HEK293 (cell line): ENCODE data around the gene RIT1.

Source experiments
- CTCF ChIA-PET: fragments of 350-600 bp; formaldehyde crosslinking; extraction: SDS; loops from one replicate; lab custom pipeline; 2021; ENCODE audit warnings: antibody characterized with exemption; lab: Yijun Ruan, JAX
- POLR2A ChIA-PET: fragments of 300-600 bp; formaldehyde crosslinking; extraction: SDS; loops from one replicate; lab custom pipeline; 2020; ENCODE audit warnings: antibody characterized with exemption, inconsistent platforms; lab: Yijun Ruan, JAX
- H3K27ac ChIP-seq: fragments of 200-500 bp; sonication (Bioruptor generic); 2 replicates; pipeline ENCODE4 v1.5.1; 2014; ENCODE audit warnings: low read depth, low read length, control low read depth, inconsistent platforms; ENCODE audit errors: extremely low read depth
- H3K36me3 ChIP-seq, 2 experiments: fragments of 200-500 bp in 1 of 2; sonication (Bioruptor generic) in 1 of 2; 1 replicate in 1 of 2; 2 replicates in 1 of 2; pipeline ENCODE4 v1.5.1; 2014 to 2017; ENCODE audit warnings: inconsistent platforms in 2 of 2, low read length in 2 of 2; ENCODE audit not compliant: control insufficient read depth in 2 of 2, insufficient read depth in 1 of 2
- H3K4me1 ChIP-seq: fragments of 200-500 bp; sonication (Bioruptor generic); 2 replicates; pipeline ENCODE4 v1.5.1; 2014; ENCODE audit warnings: mild to moderate bottlenecking, low read length, inconsistent platforms; ENCODE audit not compliant: control insufficient read depth, insufficient read depth
- H3K4me3 ChIP-seq: 2 replicates; pipeline ENCODE4 v1.5.1; 2011; ENCODE audit warnings: low read depth, mild to moderate bottlenecking, control low read depth, low read length, moderate library complexity
- H3K9me3 ChIP-seq: fragments of 200-500 bp; sonication (Bioruptor generic); 2 replicates; pipeline ENCODE4 v1.5.1; 2014; ENCODE audit warnings: low read depth, low read length, inconsistent platforms; ENCODE audit not compliant: control insufficient read depth, insufficient read depth
- BCL11A ChIP-seq: fragments of 450-650 bp; formaldehyde crosslinking; IDR thresholded peaks from 2 replicates; pipeline ENCODE4 v1.5.1; 2016; ENCODE audit warnings: low read depth, missing biosample characterization, missing genetic modification characterization
- GLIS1 ChIP-seq: fragments of 450-650 bp; formaldehyde crosslinking; IDR thresholded peaks from 2 replicates; pipeline ENCODE4 v1.5.1; 2016; ENCODE audit warnings: missing biosample characterization, missing genetic modification characterization
- IKZF3 ChIP-seq: fragments of 450-650 bp; IDR thresholded peaks from 2 replicates; pipeline ENCODE4 v1.5.0; 2018; ENCODE audit warnings: missing biosample characterization, mild to moderate bottlenecking, missing genetic modification characterization, moderate library complexity
- KLF16 ChIP-seq: fragments of 450-650 bp; formaldehyde crosslinking; IDR thresholded peaks from 2 replicates; pipeline ENCODE4 v1.5.1; 2017; ENCODE audit warnings: missing biosample characterization, missing genetic modification characterization
- KLF8 ChIP-seq: fragments of 450-650 bp; formaldehyde crosslinking; IDR thresholded peaks from 2 replicates; pipeline ENCODE4 v1.5.1; 2016; ENCODE audit warnings: missing biosample characterization, missing genetic modification characterization
- MEIS1 ChIP-seq: sonication (generic); formaldehyde crosslinking; IDR thresholded peaks from 2 replicates; pipeline ENCODE4 v1.8.1; 2022; ENCODE audit warnings: missing genetic modification reagents, mild to moderate bottlenecking, borderline replicate concordance
- OSR2 ChIP-seq: fragments of 450-650 bp; formaldehyde crosslinking; IDR thresholded peaks from 2 replicates; pipeline ENCODE4 v1.5.1; 2016; ENCODE audit warnings: missing biosample characterization, missing genetic modification characterization
- PRDM1 ChIP-seq: fragments of 450-650 bp; formaldehyde crosslinking; IDR thresholded peaks from 2 replicates; pipeline ENCODE4; 2016; ENCODE audit warnings: missing biosample characterization, missing genetic modification characterization
- SP2 ChIP-seq: fragments of 450-650 bp; formaldehyde crosslinking; IDR thresholded peaks from 2 replicates; pipeline ENCODE4 v1.5.1; 2016; ENCODE audit warnings: missing biosample characterization, missing genetic modification characterization
- SP7 ChIP-seq: fragments of 450-650 bp; formaldehyde crosslinking; IDR thresholded peaks from 2 replicates; pipeline ENCODE4 v1.5.1; 2016; ENCODE audit warnings: missing biosample characterization, missing genetic modification characterization
- ZNF23 ChIP-seq: fragments of 450-650 bp; formaldehyde crosslinking; IDR thresholded peaks from 2 replicates; pipeline ENCODE4 v1.5.1; 2016; ENCODE audit warnings: missing biosample characterization, missing genetic modification characterization, borderline replicate concordance
- ZNF274 ChIP-seq, 2 experiments: fragments of 200-500 bp in 1 of 2; fragments of 450-650 bp in 1 of 2; sonication (Bioruptor generic) in 1 of 2; formaldehyde crosslinking in 1 of 2; IDR thresholded peaks; 2 replicates each; pipeline versions ENCODE4 v1.5.1 to v1.6.1; 2014 to 2016; ENCODE audit warnings: borderline replicate concordance in 1 of 2, inconsistent platforms in 1 of 2, low read length in 1 of 2, missing biosample characterization in 1 of 2, missing genetic modification characterization in 1 of 2
- ZNF341 ChIP-seq: fragments of 450-650 bp; formaldehyde crosslinking; IDR thresholded peaks from 2 replicates; pipeline ENCODE4; 2016; ENCODE audit warnings: low read depth, missing biosample characterization, missing genetic modification characterization
- ZNF404 ChIP-seq: fragments of 450-650 bp; formaldehyde crosslinking; IDR thresholded peaks from 2 replicates; pipeline ENCODE4 v1.5.1; 2017; ENCODE audit warnings: missing biosample characterization, missing genetic modification characterization
- ZNF423 ChIP-seq: fragments of 450-650 bp; formaldehyde crosslinking; IDR thresholded peaks from 2 replicates; pipeline ENCODE4 v1.5.1; 2016; ENCODE audit warnings: missing biosample characterization, missing genetic modification characterization
- ZNF449 ChIP-seq: fragments of 450-650 bp; formaldehyde crosslinking; IDR thresholded peaks from 2 replicates; pipeline ENCODE4 v1.5.1; 2017; ENCODE audit warnings: missing biosample characterization, mild to moderate bottlenecking, missing genetic modification characterization, moderate library complexity
- ZNF521 ChIP-seq: fragments of 450-650 bp; formaldehyde crosslinking; IDR thresholded peaks from 2 replicates; pipeline ENCODE4 v1.5.1; 2017; ENCODE audit warnings: missing biosample characterization, mild to moderate bottlenecking, missing genetic modification characterization
- ZNF549 ChIP-seq: fragments of 450-650 bp; IDR thresholded peaks from 2 replicates; pipeline ENCODE4 v1.5.1; 2018; ENCODE audit warnings: missing biosample characterization, missing genetic modification characterization, mild to moderate bottlenecking, inconsistent platforms, moderate library complexity
- ZNF600 ChIP-seq: fragments of 450-650 bp; formaldehyde crosslinking; IDR thresholded peaks from 2 replicates; pipeline ENCODE4 v1.5.1; 2016; ENCODE audit warnings: missing biosample characterization, missing genetic modification characterization
- ZNF610 ChIP-seq: fragments of 450-650 bp; formaldehyde crosslinking; IDR thresholded peaks from 2 replicates; pipeline ENCODE4 v1.5.1; 2016; ENCODE audit warnings: missing biosample characterization, missing genetic modification characterization, borderline replicate concordance
- ZNF624 ChIP-seq: fragments of 450-650 bp; formaldehyde crosslinking; IDR thresholded peaks from 2 replicates; pipeline ENCODE4 v1.5.1; 2017; ENCODE audit warnings: missing biosample characterization, missing genetic modification characterization
- ZNF626 ChIP-seq: fragments of 450-650 bp; sonication (Bioruptor Pico); formaldehyde crosslinking; IDR thresholded peaks from 2 replicates; pipeline ENCODE4 v1.5.1; 2018; ENCODE audit warnings: missing biosample characterization, missing genetic modification characterization, inconsistent platforms
- ZNF629 ChIP-seq: fragments of 450-650 bp; formaldehyde crosslinking; IDR thresholded peaks from 2 replicates; pipeline ENCODE4 v1.5.1; 2017; ENCODE audit warnings: missing biosample characterization, missing genetic modification characterization
- ZXDB ChIP-seq: fragments of 450-650 bp; formaldehyde crosslinking; IDR thresholded peaks from 2 replicates; pipeline ENCODE4 v1.5.1; 2016; ENCODE audit warnings: missing biosample characterization, missing genetic modification characterization
- TF ChIP-seq, protein P1 (sequence below): sonication (generic); formaldehyde crosslinking; IDR thresholded peaks from 2 replicates; pipeline ENCODE4 v1.8.1; 2022; ENCODE audit warnings: mild to moderate bottlenecking, moderate library complexity, missing genetic modification reagents
- TF ChIP-seq, protein P2 (sequence below): fragments of 450-650 bp; formaldehyde crosslinking; optimal IDR thresholded peaks from 2 replicates; pipeline ENCODE3; 2016; ENCODE audit warnings: missing biosample characterization, mild to moderate bottlenecking, missing genetic modification characterization
- TF ChIP-seq, protein P3 (sequence below): fragments of 450-650 bp; formaldehyde crosslinking; IDR thresholded peaks from 2 replicates; pipeline ENCODE4 v1.5.1; 2016; ENCODE audit warnings: missing biosample characterization, missing genetic modification characterization
- TF ChIP-seq, protein P4 (sequence below): fragments of 450-650 bp; formaldehyde crosslinking; IDR thresholded peaks from 2 replicates; pipeline ENCODE4 v1.5.1; 2016; ENCODE audit warnings: missing biosample characterization, missing genetic modification characterization

Gene RIT1

GRCh38 chr1:155912056-155912536 lies 947 bp upstream of the RIT1 start (continued):
- TF ChIP-seq ZNF624 (tag by site-specific recombination), result no peak
- no peak for TF ChIP-seq SP2 (tag by site-specific recombination)
- TF ChIP-seq KLF8 (tag by site-specific recombination), result peak; percentile 38; the same call in 1 of the 2 replicates
- no peak for TF ChIP-seq ZNF404 (tag by site-specific recombination)
- no peak for TF ChIP-seq ZNF626 (tag by site-specific recombination)
- TF ChIP-seq, protein P1, sequence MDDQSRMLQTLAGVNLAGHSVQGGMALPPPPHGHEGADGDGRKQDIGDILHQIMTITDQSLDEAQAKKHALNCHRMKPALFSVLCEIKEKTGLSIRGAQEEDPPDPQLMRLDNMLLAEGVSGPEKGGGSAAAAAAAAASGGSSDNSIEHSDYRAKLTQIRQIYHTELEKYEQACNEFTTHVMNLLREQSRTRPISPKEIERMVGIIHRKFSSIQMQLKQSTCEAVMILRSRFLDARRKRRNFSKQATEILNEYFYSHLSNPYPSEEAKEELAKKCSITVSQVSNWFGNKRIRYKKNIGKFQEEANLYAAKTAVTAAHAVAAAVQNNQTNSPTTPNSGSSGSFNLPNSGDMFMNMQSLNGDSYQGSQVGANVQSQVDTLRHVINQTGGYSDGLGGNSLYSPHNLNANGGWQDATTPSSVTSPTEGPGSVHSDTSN, result no peak
- TF ChIP-seq ZNF610 (tag by site-specific recombination), result no peak
- TF ChIP-seq ZNF549, result no peak
- TF ChIP-seq, all 188 proteins: peak for 9

GRCh38 chr1:155910621-155911121 lies 478 bp downstream of the RIT1 start:
- Histone ChIP-seq H3K36me3 (peaks cover 73 to 78% of the 10 kb centered on the region in 2 experiments), H3K4me1 (no peaks in the 10 kb centered on the region), H3K4me3 (peak overlapping the region; percentile 89), H3K27ac (peak overlapping the region; percentile 11; the same call in 1 of the 2 replicates), H3K9me3 (no peaks in the 10 kb centered on the region)
- CTCF ChIA-PET, result interaction anchor here (0.6 kb wide), 1 partner anchor 13 kb away, joined by 3 read pairs; no protein-coding TSS in a partner anchor
- POLR2A ChIA-PET, result no interaction called here
- no peak for TF ChIP-seq ZNF274 (IDR thresholded peaks at IDR 0.05; ENCODE audit: low read length)
- no peak for TF ChIP-seq ZNF274 (tag by site-specific recombination; IDR thresholded peaks at IDR 0.05; ENCODE audit: borderline replicate concordance)
- TF ChIP-seq MEIS1 (CRISPR knock-in tag), result no peak
- TF ChIP-seq, protein P2, sequence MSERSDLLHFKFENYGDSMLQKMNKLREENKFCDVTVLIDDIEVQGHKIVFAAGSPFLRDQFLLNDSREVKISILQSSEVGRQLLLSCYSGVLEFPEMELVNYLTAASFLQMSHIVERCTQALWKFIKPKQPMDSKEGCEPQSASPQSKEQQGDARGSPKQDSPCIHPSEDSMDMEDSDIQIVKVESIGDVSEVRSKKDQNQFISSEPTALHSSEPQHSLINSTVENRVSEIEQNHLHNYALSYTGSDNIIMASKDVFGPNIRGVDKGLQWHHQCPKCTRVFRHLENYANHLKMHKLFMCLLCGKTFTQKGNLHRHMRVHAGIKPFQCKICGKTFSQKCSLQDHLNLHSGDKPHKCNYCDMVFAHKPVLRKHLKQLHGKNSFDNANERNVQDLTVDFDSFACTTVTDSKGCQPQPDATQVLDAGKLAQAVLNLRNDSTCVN (tag by site-specific recombination), result peak; percentile 5
- 0 out of 2 replicates have a peak, but pooled peaks have one; percentile 23 for TF ChIP-seq IKZF3 (tag by site-specific recombination)
- 0 out of 2 replicates have a peak, but pooled peaks have one; percentile 32 for TF ChIP-seq ZNF449 (tag by site-specific recombination)
- peak; percentile 37; the same call in 1 of the 2 replicates for TF ChIP-seq ZNF600 (tag by site-specific recombination)
- TF ChIP-seq ZNF521, result no peak
- TF ChIP-seq ZNF629 (tag by site-specific recombination), result no peak
- TF ChIP-seq ZNF341 (tag by site-specific recombination), result peak; percentile 50; the same call in 1 of the 2 replicates
- TF ChIP-seq GLIS1 (tag by site-specific recombination), result 0 out of 2 replicates have a peak, but pooled peaks have one; percentile 19
- TF ChIP-seq, protein P3, sequence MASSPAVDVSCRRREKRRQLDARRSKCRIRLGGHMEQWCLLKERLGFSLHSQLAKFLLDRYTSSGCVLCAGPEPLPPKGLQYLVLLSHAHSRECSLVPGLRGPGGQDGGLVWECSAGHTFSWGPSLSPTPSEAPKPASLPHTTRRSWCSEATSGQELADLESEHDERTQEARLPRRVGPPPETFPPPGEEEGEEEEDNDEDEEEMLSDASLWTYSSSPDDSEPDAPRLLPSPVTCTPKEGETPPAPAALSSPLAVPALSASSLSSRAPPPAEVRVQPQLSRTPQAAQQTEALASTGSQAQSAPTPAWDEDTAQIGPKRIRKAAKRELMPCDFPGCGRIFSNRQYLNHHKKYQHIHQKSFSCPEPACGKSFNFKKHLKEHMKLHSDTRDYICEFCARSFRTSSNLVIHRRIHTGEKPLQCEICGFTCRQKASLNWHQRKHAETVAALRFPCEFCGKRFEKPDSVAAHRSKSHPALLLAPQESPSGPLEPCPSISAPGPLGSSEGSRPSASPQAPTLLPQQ (tag by site-specific recombination), result no peak
- no peak for TF ChIP-seq BCL11A (tag by site-specific recombination)
- TF ChIP-seq ZNF423 (tag by site-specific recombination), result peak; percentile 55; the same call in 1 of the 2 replicates
- no peak for TF ChIP-seq SP7
- TF ChIP-seq SP2 (tag by site-specific recombination), result no peak
- TF ChIP-seq ZXDB (tag by site-specific recombination), result peak; percentile 100
- TF ChIP-seq, protein P4, sequence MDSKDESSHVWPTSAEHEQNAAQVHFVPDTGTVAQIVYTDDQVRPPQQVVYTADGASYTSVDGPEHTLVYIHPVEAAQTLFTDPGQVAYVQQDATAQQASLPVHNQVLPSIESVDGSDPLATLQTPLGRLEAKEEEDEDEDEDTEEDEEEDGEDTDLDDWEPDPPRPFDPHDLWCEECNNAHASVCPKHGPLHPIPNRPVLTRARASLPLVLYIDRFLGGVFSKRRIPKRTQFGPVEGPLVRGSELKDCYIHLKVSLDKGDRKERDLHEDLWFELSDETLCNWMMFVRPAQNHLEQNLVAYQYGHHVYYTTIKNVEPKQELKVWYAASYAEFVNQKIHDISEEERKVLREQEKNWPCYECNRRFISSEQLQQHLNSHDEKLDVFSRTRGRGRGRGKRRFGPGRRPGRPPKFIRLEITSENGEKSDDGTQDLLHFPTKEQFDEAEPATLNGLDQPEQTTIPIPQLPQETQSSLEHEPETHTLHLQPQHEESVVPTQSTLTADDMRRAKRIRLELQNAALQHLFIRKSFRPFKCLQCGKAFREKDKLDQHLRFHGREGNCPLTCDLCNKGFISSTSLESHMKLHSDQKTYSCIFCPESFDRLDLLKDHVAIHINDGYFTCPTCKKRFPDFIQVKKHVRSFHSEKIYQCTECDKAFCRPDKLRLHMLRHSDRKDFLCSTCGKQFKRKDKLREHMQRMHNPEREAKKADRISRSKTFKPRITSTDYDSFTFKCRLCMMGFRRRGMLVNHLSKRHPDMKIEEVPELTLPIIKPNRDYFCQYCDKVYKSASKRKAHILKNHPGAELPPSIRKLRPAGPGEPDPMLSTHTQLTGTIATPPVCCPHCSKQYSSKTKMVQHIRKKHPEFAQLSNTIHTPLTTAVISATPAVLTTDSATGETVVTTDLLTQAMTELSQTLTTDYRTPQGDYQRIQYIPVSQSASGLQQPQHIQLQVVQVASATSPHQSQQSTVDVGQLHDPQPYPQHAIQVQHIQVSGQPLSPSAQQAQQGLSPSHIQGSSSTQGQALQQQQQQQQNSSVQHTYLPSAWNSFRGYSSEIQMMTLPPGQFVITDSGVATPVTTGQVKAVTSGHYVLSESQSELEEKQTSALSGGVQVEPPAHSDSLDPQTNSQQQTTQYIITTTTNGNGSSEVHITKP (tag by site-specific recombination), result peak; percentile 68
- TF ChIP-seq OSR2, result peak; percentile 39; the same call in 1 of the 2 replicates
- TF ChIP-seq ZNF23 (tag by site-specific recombination), result no peak
- no peak for TF ChIP-seq KLF16 (tag by site-specific recombination)
- TF ChIP-seq PRDM1 (tag by site-specific recombination), result 0 out of 2 replicates have a peak, but pooled peaks have one; percentile 20
